Gastrocnemius medialis (tissue), 4 donors: ENCODE results near the gene ERBB2.

ENCODE experiments used
- CTCF ChIP-seq, 5 experiments: fragments of 450-650 bp in 3 of 5; fragments of 200-600 bp in 2 of 5; sonication (generic) in 2 of 5; IDR thresholded peaks in 4 of 5; conservative IDR thresholded peaks in 1 of 5; 1 replicate in 4 of 5; 2 replicates in 1 of 5; pipeline ENCODE4 v1.5.1; 2016 to 2019; ENCODE audit warnings: antibody characterized with exemption in 5 of 5, mild to moderate bottlenecking in 3 of 5, moderate library complexity in 3 of 5
- POLR2A ChIP-seq, 2 donors: fragments of 450-650 bp; IDR thresholded peaks; one replicate each; pipeline ENCODE4 v1.6.1; 2017; ENCODE audit warnings: antibody characterized with exemption in 2 of 2, mild to moderate bottlenecking in 2 of 2, moderate library complexity in 2 of 2

- TF ChIP-seq CTCF (IDR thresholded peaks at IDR 0.05 in 4 of 5, conservative IDR thresholded peaks at IDR 0.05 in 1 of 5), result no peak
- no peak for TF ChIP-seq POLR2A (IDR thresholded peaks at IDR 0.05)
Observed at GRCh38 chr17:39695089-39695474, 4.8 kb upstream of the ERBB2 start.
